ENCODE data around the gene MEI1. TPM values are rescaled to one million over a fixed set of nuclear protein-coding genes. Genes with fewer than 3 reads are reported as not detected.
A peak's percentile ranks its signal among the peaks of the same experiment; 100 is the strongest.

The MEI1 gene
- total and polyA plus RNA-seq, 2 experiments from 2014 or later: 0.18 TPM; not detected in 1

DNA sequence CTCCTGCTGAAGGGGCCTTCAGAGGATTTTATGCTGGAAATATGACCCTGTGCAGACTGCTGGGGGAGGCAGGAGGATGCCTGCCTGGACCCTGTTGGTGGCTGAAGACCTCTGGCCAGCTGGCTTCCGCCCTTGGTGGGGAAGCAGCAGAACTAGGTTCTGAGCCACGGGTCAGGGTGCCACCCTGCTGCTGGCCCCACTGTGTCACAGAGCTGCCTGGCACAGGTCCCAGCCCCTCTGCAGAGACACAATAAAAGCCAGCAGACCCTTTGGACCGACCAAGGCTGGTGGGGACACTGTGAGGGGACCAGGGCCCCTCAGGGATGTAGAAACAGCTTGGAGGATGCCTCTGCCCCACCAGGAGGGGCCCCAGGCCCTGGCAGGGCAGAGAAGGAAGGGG is 126.7 kb downstream of the MEI1 start:
- Histone ChIP-seq H2AFZ (no peak overlapping the region), H3K36me3 (replicated peaks; ENCODE audit: insufficient read depth, low read depth) (no peaks in the 10 kb centered on the region), H3K4me1 (ENCODE audit: insufficient read depth) (peaks cover 25% of the 10 kb centered on the region), H3K27ac (peak overlapping the region; percentile 61), H3K9me2 (replicated peaks; ENCODE audit: insufficient read depth) (no peaks in the 10 kb centered on the region), H3K4me3 (no peak overlapping the region), H4K20me1 (ENCODE audit: insufficient read depth, poor library complexity, severe bottlenecking) (no peaks in the 10 kb centered on the region), H3K4me2 (peak overlapping the region; percentile 8), H3K9me3 (ENCODE audit: low read depth) (no peaks in the 10 kb centered on the region), H3K27me3 (no peaks in the 10 kb centered on the region), H3K79me2 (no peaks in the 10 kb centered on the region)
- 84% methylated on average over 3 of the region's 3 CpGs for WGBS (ENCODE audit: low lambda C conversion rate, missing lambda C conversion rate)
- TF ChIP-seq EZH2 (IDR thresholded peaks at IDR 0.05; ENCODE audit: borderline replicate concordance) (no peak), EZH2phosphoT487 (IDR thresholded peaks at IDR 0.05; ENCODE audit: low read depth, severe bottlenecking, unreplicated experiment) (no peak)
- no peak for DNase-seq (ENCODE audit: low spot score)

DNA sequence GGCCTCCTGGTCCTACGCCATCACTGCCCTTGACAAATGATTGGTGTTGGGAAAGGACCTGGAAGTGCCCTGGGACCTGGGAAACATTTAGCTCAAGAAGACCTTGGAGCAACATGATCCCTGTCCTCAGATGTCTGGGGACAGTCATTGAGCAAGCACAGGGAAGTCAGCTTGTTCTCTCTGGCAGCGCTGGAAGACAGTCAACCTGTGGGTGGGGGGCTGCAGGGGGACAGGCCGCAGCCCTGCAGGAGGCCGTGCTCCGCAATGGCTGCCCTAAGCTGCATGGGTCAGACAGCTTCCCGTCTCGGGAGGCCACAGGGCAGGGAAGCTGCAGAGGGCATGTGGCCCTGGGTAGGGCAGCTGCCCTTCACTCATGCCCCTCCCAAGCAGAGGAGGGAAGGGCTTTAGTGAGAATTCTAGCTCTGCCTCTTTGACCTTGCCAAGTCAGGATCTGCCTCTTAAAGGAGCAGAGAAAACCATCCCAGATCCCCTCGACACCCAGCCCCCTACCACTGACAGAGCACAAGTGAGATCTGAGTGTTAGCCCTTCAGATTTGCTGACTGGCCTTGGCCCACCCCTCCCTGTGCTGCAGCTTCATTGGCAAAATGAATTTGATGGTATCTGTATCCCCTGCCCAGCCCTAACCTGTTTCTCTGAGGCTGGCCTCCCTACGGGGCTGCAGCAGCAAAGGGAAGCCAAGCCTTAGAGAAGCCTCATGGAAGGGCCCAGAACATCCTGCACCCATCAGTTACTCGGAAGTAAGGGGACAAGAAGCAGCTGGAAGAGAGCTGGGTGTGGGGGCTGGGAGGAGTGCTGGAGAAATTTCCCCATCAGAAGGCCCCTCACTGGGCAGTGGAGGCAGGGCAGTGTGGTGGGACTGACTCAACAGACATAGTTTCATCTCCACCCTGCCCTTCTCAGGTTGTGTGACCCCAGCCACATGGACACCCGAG is 127.4 kb downstream of the MEI1 start:
- no peaks in the 10 kb centered on the region for H3K27me3 ChIP-seq
- peaks cover 26% of the 10 kb centered on the region for H3K4me1 ChIP-seq (ENCODE audit: insufficient read depth)
- H2AFZ ChIP-seq: no peak overlapping the region
- no peak for DNase-seq (ENCODE audit: low spot score)
- no peaks in the 10 kb centered on the region for H3K9me2 ChIP-seq (replicated peaks; ENCODE audit: insufficient read depth)
- H3K4me2 ChIP-seq: peak overlapping the region; percentile 18
- H3K79me2 ChIP-seq: no peaks in the 10 kb centered on the region
- H3K4me3 ChIP-seq: no peak overlapping the region
- H4K20me1 ChIP-seq (ENCODE audit: insufficient read depth, poor library complexity, severe bottlenecking): no peaks in the 10 kb centered on the region
- no peaks in the 10 kb centered on the region for H3K9me3 ChIP-seq (ENCODE audit: low read depth)
- no peaks in the 10 kb centered on the region for H3K36me3 ChIP-seq (replicated peaks; ENCODE audit: insufficient read depth, low read depth)
- peak overlapping the region; percentile 66 for H3K27ac ChIP-seq
- no peak for TF ChIP-seq EZH2 (IDR thresholded peaks at IDR 0.05; ENCODE audit: borderline replicate concordance)
- TF ChIP-seq, protein P1, sequence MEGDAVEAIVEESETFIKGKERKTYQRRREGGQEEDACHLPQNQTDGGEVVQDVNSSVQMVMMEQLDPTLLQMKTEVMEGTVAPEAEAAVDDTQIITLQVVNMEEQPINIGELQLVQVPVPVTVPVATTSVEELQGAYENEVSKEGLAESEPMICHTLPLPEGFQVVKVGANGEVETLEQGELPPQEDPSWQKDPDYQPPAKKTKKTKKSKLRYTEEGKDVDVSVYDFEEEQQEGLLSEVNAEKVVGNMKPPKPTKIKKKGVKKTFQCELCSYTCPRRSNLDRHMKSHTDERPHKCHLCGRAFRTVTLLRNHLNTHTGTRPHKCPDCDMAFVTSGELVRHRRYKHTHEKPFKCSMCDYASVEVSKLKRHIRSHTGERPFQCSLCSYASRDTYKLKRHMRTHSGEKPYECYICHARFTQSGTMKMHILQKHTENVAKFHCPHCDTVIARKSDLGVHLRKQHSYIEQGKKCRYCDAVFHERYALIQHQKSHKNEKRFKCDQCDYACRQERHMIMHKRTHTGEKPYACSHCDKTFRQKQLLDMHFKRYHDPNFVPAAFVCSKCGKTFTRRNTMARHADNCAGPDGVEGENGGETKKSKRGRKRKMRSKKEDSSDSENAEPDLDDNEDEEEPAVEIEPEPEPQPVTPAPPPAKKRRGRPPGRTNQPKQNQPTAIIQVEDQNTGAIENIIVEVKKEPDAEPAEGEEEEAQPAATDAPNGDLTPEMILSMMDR (IDR thresholded peaks at IDR 0.05; ENCODE audit: poor library complexity): no peak
- TF ChIP-seq EZH2phosphoT487 (IDR thresholded peaks at IDR 0.05; ENCODE audit: low read depth, severe bottlenecking, unreplicated experiment): no peak
- 68% methylated on average over 11 of the region's 11 CpGs for WGBS (ENCODE audit: low lambda C conversion rate, missing lambda C conversion rate)

DNA sequence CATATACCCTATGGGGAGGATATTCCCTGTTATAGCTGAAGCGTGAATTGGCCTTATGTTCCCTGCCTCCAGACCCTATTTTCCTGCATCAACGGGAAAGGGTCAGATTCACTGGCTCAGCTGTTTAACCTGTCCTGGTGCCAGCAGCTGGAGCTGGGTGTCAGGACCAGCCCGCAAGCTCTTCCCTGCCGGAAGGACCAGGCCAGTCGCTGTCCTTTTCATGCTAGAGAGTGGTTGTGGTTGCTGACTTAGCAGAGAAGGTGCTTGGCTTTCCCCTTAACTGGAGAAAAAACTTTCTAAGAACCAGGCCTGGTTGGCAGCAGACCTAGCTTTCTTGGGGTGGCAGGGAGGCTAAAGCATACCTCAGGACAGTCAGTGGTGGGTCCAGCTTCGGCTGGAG is 128.4 kb downstream of the MEI1 start:
- Histone ChIP-seq H3K4me3 (no peak overlapping the region), H3K36me3 (replicated peaks; ENCODE audit: insufficient read depth, low read depth) (no peaks in the 10 kb centered on the region), H3K4me2 (no peak overlapping the region), H3K9me2 (replicated peaks; ENCODE audit: insufficient read depth) (no peaks in the 10 kb centered on the region), H3K27ac (peak overlapping the region; percentile 66), H3K79me2 (no peaks in the 10 kb centered on the region), H2AFZ (no peak overlapping the region), H3K4me1 (ENCODE audit: insufficient read depth) (peaks cover 31% of the 10 kb centered on the region), H3K27me3 (no peaks in the 10 kb centered on the region), H4K20me1 (ENCODE audit: insufficient read depth, poor library complexity, severe bottlenecking) (no peaks in the 10 kb centered on the region), H3K9me3 (ENCODE audit: low read depth) (no peaks in the 10 kb centered on the region)
- DNase-seq (ENCODE audit: low spot score): no peak
- 88% methylated on average over 6 of the region's 6 CpGs for WGBS (ENCODE audit: low lambda C conversion rate, missing lambda C conversion rate)
- no peak for TF ChIP-seq EZH2phosphoT487 (IDR thresholded peaks at IDR 0.05; ENCODE audit: low read depth, severe bottlenecking, unreplicated experiment)
- TF ChIP-seq, protein P1 (IDR thresholded peaks at IDR 0.05; ENCODE audit: poor library complexity): no peak
- TF ChIP-seq EZH2 (IDR thresholded peaks at IDR 0.05; ENCODE audit: borderline replicate concordance): no peak

DNA sequence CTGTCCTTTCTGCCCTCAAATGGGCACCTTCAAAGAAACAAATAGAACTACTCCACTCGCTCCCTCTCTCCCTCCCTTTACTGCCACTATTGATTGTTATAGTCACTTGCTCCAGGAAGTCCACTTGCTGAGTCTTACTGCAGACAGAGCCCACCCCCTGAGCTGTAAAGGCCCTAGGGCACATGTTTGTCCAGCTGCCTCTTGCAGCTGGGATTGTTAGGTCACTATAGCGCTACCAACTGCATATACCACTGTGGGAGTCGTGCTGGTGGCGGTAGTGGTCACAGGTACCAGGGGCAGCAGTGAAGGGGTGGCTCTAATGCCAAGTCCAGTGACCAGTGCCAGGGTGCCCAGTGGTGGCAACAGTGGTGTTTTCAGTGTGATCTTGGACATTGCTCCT is 129.2 kb downstream of the MEI1 start:
- Histone ChIP-seq H3K27me3 (no peaks in the 10 kb centered on the region), H3K9me3 (ENCODE audit: low read depth) (no peaks in the 10 kb centered on the region), H3K4me2 (no peak overlapping the region), H4K20me1 (ENCODE audit: insufficient read depth, poor library complexity, severe bottlenecking) (no peaks in the 10 kb centered on the region), H2AFZ (no peak overlapping the region), H3K36me3 (replicated peaks; ENCODE audit: insufficient read depth, low read depth) (no peaks in the 10 kb centered on the region), H3K79me2 (peaks cover 5% of the 10 kb centered on the region), H3K9me2 (replicated peaks; ENCODE audit: insufficient read depth) (no peaks in the 10 kb centered on the region), H3K4me3 (no peak overlapping the region), H3K4me1 (ENCODE audit: insufficient read depth) (peaks cover 31% of the 10 kb centered on the region), H3K27ac (peak overlapping the region; percentile 66)
- TF ChIP-seq, protein P1 (IDR thresholded peaks at IDR 0.05; ENCODE audit: poor library complexity): no peak
- TF ChIP-seq EZH2phosphoT487 (IDR thresholded peaks at IDR 0.05; ENCODE audit: low read depth, severe bottlenecking, unreplicated experiment) (no peak), EZH2 (IDR thresholded peaks at IDR 0.05; ENCODE audit: borderline replicate concordance) (no peak)
- DNase-seq (ENCODE audit: low spot score): no peak
- 90% methylated on average over 4 of the region's 4 CpGs for whole genome bisulfite sequencing (ENCODE audit: low lambda C conversion rate, missing lambda C conversion rate)
